ENCODE data around the gene CDH13.

The CDH13 gene

DNA sequence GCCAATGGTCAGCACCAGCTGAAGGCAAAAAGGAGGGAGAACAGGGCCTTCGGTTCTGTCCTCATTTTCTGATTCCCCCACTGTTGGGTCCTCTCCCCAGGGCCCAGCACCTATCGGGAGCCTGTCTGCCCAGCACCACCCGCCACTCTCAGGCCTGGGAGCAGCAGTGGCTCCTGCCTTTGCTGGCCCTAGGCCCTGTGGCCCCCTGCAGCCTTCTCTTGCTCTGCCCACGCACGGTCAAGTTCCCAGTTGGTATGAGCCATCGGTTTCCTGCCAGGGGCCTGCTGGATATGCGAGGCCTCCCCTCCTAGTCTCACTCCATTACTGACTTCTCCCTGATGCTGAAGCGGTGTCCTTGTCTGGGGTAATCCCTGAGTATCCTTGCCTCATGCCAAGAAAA is 1218.5 kb downstream of the CDH13 start:
- DNase-seq (ENCODE audit: low read depth), result no peak
- no peak overlapping the region for H3K4me3 ChIP-seq (ENCODE audit: low read depth, low read length)
- TF ChIP-seq, protein P1, sequence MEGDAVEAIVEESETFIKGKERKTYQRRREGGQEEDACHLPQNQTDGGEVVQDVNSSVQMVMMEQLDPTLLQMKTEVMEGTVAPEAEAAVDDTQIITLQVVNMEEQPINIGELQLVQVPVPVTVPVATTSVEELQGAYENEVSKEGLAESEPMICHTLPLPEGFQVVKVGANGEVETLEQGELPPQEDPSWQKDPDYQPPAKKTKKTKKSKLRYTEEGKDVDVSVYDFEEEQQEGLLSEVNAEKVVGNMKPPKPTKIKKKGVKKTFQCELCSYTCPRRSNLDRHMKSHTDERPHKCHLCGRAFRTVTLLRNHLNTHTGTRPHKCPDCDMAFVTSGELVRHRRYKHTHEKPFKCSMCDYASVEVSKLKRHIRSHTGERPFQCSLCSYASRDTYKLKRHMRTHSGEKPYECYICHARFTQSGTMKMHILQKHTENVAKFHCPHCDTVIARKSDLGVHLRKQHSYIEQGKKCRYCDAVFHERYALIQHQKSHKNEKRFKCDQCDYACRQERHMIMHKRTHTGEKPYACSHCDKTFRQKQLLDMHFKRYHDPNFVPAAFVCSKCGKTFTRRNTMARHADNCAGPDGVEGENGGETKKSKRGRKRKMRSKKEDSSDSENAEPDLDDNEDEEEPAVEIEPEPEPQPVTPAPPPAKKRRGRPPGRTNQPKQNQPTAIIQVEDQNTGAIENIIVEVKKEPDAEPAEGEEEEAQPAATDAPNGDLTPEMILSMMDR (IDR thresholded peaks at IDR 0.05; ENCODE audit: control insufficient read depth, extremely low read depth, insufficient read depth), result no peak

DNA sequence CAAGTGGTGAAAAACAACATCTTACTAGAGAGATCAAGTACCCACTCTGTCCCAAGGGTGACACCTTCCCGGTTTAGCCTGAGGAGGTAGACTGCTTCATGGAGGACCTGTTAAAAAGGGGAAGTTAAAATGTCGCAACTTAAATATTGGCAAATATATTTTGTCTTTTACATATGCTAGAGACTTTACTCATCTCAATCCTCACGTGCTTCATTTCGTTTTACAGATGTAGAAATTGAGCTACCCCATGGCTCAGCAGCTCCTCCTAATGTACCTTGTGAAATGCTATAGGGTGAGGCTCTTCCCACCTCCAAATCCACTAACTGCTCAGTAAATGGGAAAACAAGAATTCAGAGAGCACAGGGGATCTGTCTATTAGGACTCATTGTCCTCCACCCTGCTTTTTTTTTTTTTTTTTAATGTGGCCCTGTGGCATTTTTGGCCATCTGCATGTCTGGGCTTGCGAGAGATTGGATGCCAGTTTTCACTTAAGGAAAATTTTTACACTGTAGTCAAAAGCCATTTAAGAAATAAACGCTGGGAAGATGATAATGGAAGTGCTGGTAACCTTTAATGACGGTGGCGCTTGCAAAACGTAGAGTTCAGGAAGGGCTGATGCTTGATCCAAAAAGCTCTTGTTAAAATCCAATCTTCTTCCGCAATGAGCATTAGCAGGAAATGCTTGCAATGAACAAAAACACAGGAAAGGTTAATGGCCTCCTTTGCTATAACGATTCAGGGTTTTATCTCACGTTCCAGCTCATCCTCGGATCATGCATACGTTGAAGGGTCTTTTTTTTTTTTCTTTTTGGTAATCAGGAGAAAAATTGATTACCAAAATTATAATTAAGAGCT is 1220.8 kb downstream of the CDH13 start:
- no peak overlapping the region for H3K4me3 ChIP-seq (ENCODE audit: low read depth, low read length)
- TF ChIP-seq, protein P1 (IDR thresholded peaks at IDR 0.05; ENCODE audit: control insufficient read depth, extremely low read depth, insufficient read depth), result no peak
- no peak for DNase-seq (ENCODE audit: low read depth)

DNA sequence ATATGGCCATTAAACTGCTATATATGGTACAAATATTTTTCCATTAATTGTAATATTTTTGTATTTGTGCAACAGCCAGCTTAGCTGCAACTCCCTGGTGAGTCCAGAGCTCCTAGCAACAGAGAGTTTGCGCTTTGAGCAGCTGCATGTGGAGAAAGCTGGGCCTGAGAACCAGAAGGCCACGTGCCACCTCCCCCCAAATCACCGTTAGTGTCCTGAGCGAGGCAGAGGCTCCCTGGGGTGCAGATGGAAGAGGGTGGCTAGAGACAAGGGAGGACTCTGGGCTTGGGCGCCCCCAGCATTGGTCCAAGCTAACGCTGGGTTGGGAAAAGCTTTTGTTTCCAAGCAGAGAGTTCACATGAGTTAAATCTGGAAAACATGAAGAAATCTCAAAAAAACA is 1222.7 kb downstream of the CDH13 start:
- no peak for DNase-seq (ENCODE audit: low read depth)
- TF ChIP-seq, protein P1 (IDR thresholded peaks at IDR 0.05; ENCODE audit: control insufficient read depth, extremely low read depth, insufficient read depth), result no peak
- H3K4me3 ChIP-seq (ENCODE audit: low read depth, low read length), result no peak overlapping the region

Measured in LNCaP clone FGC (cell line).